Colonic mucosa (tissue), 4 donors: Measurements from ENCODE around the gene PSKH1. TPM values are rescaled to one million over a fixed set of nuclear protein-coding genes. Genes with fewer than 3 reads are reported as not detected.

Experiments
- DNase-seq: peaks from one replicate; pipeline ENCODE4 v3.0.0-alpha.2; 2020
- H3K27ac ChIP-seq: fragments of 200-600 bp; one replicate; pipeline ENCODE4 v1.8.0; 2021
- H3K27me3 ChIP-seq: fragments of 200-600 bp; one replicate; pipeline ENCODE4 v1.8.0; 2021
- H3K36me3 ChIP-seq: fragments of 200-600 bp; one replicate; pipeline ENCODE4 v1.8.0; 2021
- H3K4me1 ChIP-seq: fragments of 200-600 bp; one replicate; pipeline ENCODE4 v1.8.0; 2021; ENCODE audit warnings: mild to moderate bottlenecking
- H3K4me3 ChIP-seq: fragments of 200-600 bp; one replicate; pipeline ENCODE4 v1.8.0; 2021
- H3K9ac ChIP-seq, 2 donors: one replicate each; pipeline ENCODE4 v1.7.0; 2013; ENCODE audit warnings: control low read depth in 2 of 2, low read depth in 2 of 2, low read length in 2 of 2
- H3K9me3 ChIP-seq: fragments of 200-600 bp; one replicate; pipeline ENCODE4 v1.8.0; 2021
- CTCF ChIP-seq: fragments of 200-600 bp; IDR thresholded peaks from one replicate; pipeline ENCODE4 v1.8.0; 2022; ENCODE audit warnings: antibody characterized with exemption, mild to moderate bottlenecking
- intact Hi-C: fragments of 100-400 bp; cut with DNase I; formaldehyde crosslinking; loops from one replicate; pipeline ENCODE4 v1.14.1; 2022
- total RNA-seq, 2 donors: library from RNA; stranded (reverse); fragmentation: NEBNext Ultra II Directional in 1 of 2; extraction: Animal tissue kit (Norgen Biotek cat#: 25700) in 1 of 2; gene quantifications; one replicate each; pipeline ENCODE4 v1.2.1, GENCODE V29; 2021
- donor health status: healthy.
- donor health status: DM: no; HTN: no; CAD: no.
- donor health status: DM: no; HTN: no; CAD: no.

PSKH1 gene
- total RNA-seq, 2 donors from 2014 or later: 24.5 to 34.7 TPM

GRCh38 chr16:67915831-67916723 lies 23.0 kb downstream of the PSKH1 start:
- no peaks in the 10 kb centered on the region for H3K27me3 ChIP-seq
- intact Hi-C loops: no loop called here
- no peak overlapping the region for H3K4me3 ChIP-seq
- TF ChIP-seq CTCF: no peak
- H3K4me1 ChIP-seq: no peaks in the 10 kb centered on the region
- no peaks in the 10 kb centered on the region for H3K36me3 ChIP-seq
- no peaks in the 10 kb centered on the region for H3K9me3 ChIP-seq
- no peak for DNase-seq
- H3K9ac ChIP-seq: no peak overlapping the region
- no peak overlapping the region for H3K27ac ChIP-seq

- Histone ChIP-seq H3K27me3 (no peaks in the 10 kb centered on the region), H3K4me1 (no peaks in the 10 kb centered on the region), H3K4me3 (no peak overlapping the region), H3K36me3 (no peaks in the 10 kb centered on the region), H3K27ac (no peak overlapping the region), H3K9ac (no peak overlapping the region), H3K9me3 (no peaks in the 10 kb centered on the region)
- TF ChIP-seq CTCF: no peak
- intact Hi-C loops: no loop called here
- DNase-seq: no peak
Measured at GRCh38 chr16:67917140-67917851, 24.2 kb downstream of the PSKH1 start.

GRCh38 chr16:67917852-67918236 lies 24.8 kb downstream of the PSKH1 start:
- no peak for DNase-seq
- no peaks in the 10 kb centered on the region for H3K36me3 ChIP-seq
- no peak overlapping the region for H3K4me3 ChIP-seq
- no peaks in the 10 kb centered on the region for H3K9me3 ChIP-seq
- no peak overlapping the region for H3K27ac ChIP-seq
- intact Hi-C loops: no loop called here
- H3K27me3 ChIP-seq: no peaks in the 10 kb centered on the region
- no peak overlapping the region for H3K9ac ChIP-seq
- no peak for TF ChIP-seq CTCF
- H3K4me1 ChIP-seq: no peaks in the 10 kb centered on the region

- Histone ChIP-seq H3K9me3 (no peaks in the 10 kb centered on the region), H3K27me3 (no peaks in the 10 kb centered on the region), H3K27ac (no peak overlapping the region), H3K36me3 (no peaks in the 10 kb centered on the region), H3K9ac (no peak overlapping the region), H3K4me1 (no peaks in the 10 kb centered on the region), H3K4me3 (no peak overlapping the region)
- intact Hi-C loops: loop anchor here (10.0 kb wide), 1 partner anchor 105 kb away; no protein-coding TSS in a partner anchor
- TF ChIP-seq CTCF: no peak
- DNase-seq: no peak
Measured at GRCh38 chr16:67919622-67920221, 26.7 kb downstream of the PSKH1 start.

GRCh38 chr16:67922221-67922620 lies 29.2 kb downstream of the PSKH1 start:
- intact Hi-C loops: loop anchor here (10.0 kb wide), 1 partner anchor 107 kb away; no protein-coding TSS in a partner anchor
- Histone ChIP-seq H3K27ac (no peak overlapping the region), H3K9ac (no peak overlapping the region), H3K27me3 (no peaks in the 10 kb centered on the region), H3K4me1 (no peaks in the 10 kb centered on the region), H3K4me3 (no peak overlapping the region), H3K9me3 (no peaks in the 10 kb centered on the region), H3K36me3 (no peaks in the 10 kb centered on the region)
- no peak for TF ChIP-seq CTCF
- DNase-seq: no peak
